GM19463 (cell line): ENCODE results near the gene PTGS2.
"Not testable (repeated sequence)": the region's sequence is repeated elsewhere in the genome, so short reads cannot be mapped to it uniquely, and the experiment has no call there.

ENCODE experiments used
- ATAC-seq: cut with Tn5 transposase; IDR thresholded peaks from one replicate; pipeline ENCODE4 v1.9.1; 2021; ENCODE audit warnings: mild to moderate bottlenecking, moderate library complexity; ENCODE audit not compliant: unreplicated experiment

The PTGS2 gene

GRCh38 chr1:186670297-186671135, 9.7 kb downstream of the PTGS2 start:
- ATAC-seq: no peak

GRCh38 chr1:186669784-186670183, 10.4 kb downstream of the PTGS2 start:
- ATAC-seq: not testable (repeated sequence)

- ATAC-seq: not testable (repeated sequence)
Observed at GRCh38 chr1:186664217-186664616, 16.0 kb downstream of the PTGS2 start.

GRCh38 chr1:186662752-186663151, 17.5 kb downstream of the PTGS2 start:
- no peak for ATAC-seq

- no peak for ATAC-seq
Observed at GRCh38 chr1:186659890-186660341, 20.3 kb downstream of the PTGS2 start.

GRCh38 chr1:186658999-186659398, 21.2 kb downstream of the PTGS2 start:
- no peak for ATAC-seq

- ATAC-seq: no peak
Observed at GRCh38 chr1:186657481-186657880, 22.7 kb downstream of the PTGS2 start.

GRCh38 chr1:186655876-186656275, 24.3 kb downstream of the PTGS2 start:
- no peak for ATAC-seq

- ATAC-seq: no peak
Observed at GRCh38 chr1:186654741-186655140, 25.5 kb downstream of the PTGS2 start.

- no peak for ATAC-seq
Observed at GRCh38 chr1:186653312-186653711, 26.9 kb downstream of the PTGS2 start.

- no peak for ATAC-seq
Observed at GRCh38 chr1:186648613-186649012, 31.6 kb downstream of the PTGS2 start.

GRCh38 chr1:186647985-186648384, 32.2 kb downstream of the PTGS2 start:
- not testable (repeated sequence) for ATAC-seq

- no peak for ATAC-seq
Observed at GRCh38 chr1:186643614-186644013, 36.6 kb downstream of the PTGS2 start.

GRCh38 chr1:186637567-186637966, 42.7 kb downstream of the PTGS2 start:
- not testable (repeated sequence) for ATAC-seq

- no peak for ATAC-seq
Observed at GRCh38 chr1:186636786-186637185, 43.4 kb downstream of the PTGS2 start.

- ATAC-seq: no peak
Observed at GRCh38 chr1:186634511-186634910, 45.7 kb downstream of the PTGS2 start.

GRCh38 chr1:186633116-186633515, 47.1 kb downstream of the PTGS2 start:
- ATAC-seq: no peak

- no peak for ATAC-seq
Observed at GRCh38 chr1:186629341-186629740, 50.9 kb downstream of the PTGS2 start.

- no peak for ATAC-seq
Observed at GRCh38 chr1:186628910-186629309, 51.3 kb downstream of the PTGS2 start.

- ATAC-seq: no peak
Observed at GRCh38 chr1:186627019-186627418, 53.2 kb downstream of the PTGS2 start.

- ATAC-seq: no peak
Observed at GRCh38 chr1:186626356-186626932, 53.8 kb downstream of the PTGS2 start.

GRCh38 chr1:186623551-186623950, 56.7 kb downstream of the PTGS2 start:
- no peak for ATAC-seq
